Mesendoderm (in vitro differentiated cells): ENCODE results near the gene PLCB1.

ENCODE experiments used
- DNase-seq: peaks from one replicate; pipeline ENCODE4 v3.0.0; 2013
- H2AK5ac ChIP-seq: 2 replicates; pipeline ENCODE4 v1.6.1; 2013; ENCODE audit warnings: low read length, inconsistent platforms
- H2BK120ac ChIP-seq: 2 replicates; pipeline ENCODE4 v1.6.1; 2013; ENCODE audit warnings: low read depth, mild to moderate bottlenecking, low read length, moderate library complexity, mixed read lengths
- H2BK15ac ChIP-seq: replicated peaks from 2 replicates; pipeline ENCODE4 v1.6.1; 2013; ENCODE audit warnings: low read depth, mild to moderate bottlenecking, moderate library complexity
- H2BK5ac ChIP-seq: 2 replicates; pipeline ENCODE4 v1.6.1; 2013; ENCODE audit warnings: low read length, inconsistent platforms
- H3K18ac ChIP-seq: 2 replicates; pipeline ENCODE4 v1.6.1; 2013; ENCODE audit warnings: mild to moderate bottlenecking, low read length, mixed read lengths
- H3K23ac ChIP-seq: one replicate; pipeline ENCODE4 v1.6.1; 2013; ENCODE audit warnings: low read length
- H3K27ac ChIP-seq: 2 replicates; pipeline ENCODE4 v1.5.1; 2013; ENCODE audit warnings: low read depth, mild to moderate bottlenecking, inconsistent platforms, low read length, moderate library complexity
- H3K27me3 ChIP-seq: 2 replicates; pipeline ENCODE4 v1.6.1; 2013; ENCODE audit warnings: low read length, control low read depth, mild to moderate bottlenecking, inconsistent platforms; ENCODE audit not compliant: insufficient read depth, poor library complexity
- H3K36me3 ChIP-seq: 2 replicates; pipeline ENCODE4 v1.6.1; 2013; ENCODE audit warnings: low read length, inconsistent platforms; ENCODE audit not compliant: control insufficient read depth, insufficient read depth
- H3K4ac ChIP-seq: one replicate; pipeline ENCODE4 v1.6.1; 2013; ENCODE audit warnings: low read depth, mild to moderate bottlenecking, low read length, moderate library complexity
- H3K4me1 ChIP-seq: 2 replicates; pipeline ENCODE4 v1.6.1; 2013; ENCODE audit warnings: low read depth, low read length, inconsistent platforms; ENCODE audit not compliant: control insufficient read depth
- H3K4me2 ChIP-seq: 2 replicates; pipeline ENCODE4 v1.6.1; 2013; ENCODE audit warnings: low read length
- H3K4me3 ChIP-seq: 2 replicates; pipeline ENCODE4 v1.5.1; 2013; ENCODE audit warnings: mild to moderate bottlenecking, low read length
- H3K56ac ChIP-seq: one replicate; pipeline ENCODE4 v1.6.1; 2013; ENCODE audit warnings: low read length
- H3K79me1 ChIP-seq: 2 replicates; pipeline ENCODE4 v1.6.1; 2013; ENCODE audit warnings: low read length, inconsistent platforms
- H3K79me2 ChIP-seq: 2 replicates; pipeline ENCODE4 v1.6.1; 2013; ENCODE audit warnings: mild to moderate bottlenecking, low read length; ENCODE audit not compliant: control insufficient read depth, insufficient read depth
- H3K9ac ChIP-seq: 2 replicates; pipeline ENCODE4 v1.6.1; 2013; ENCODE audit warnings: low read length, inconsistent platforms
- H4K5ac ChIP-seq: one replicate; pipeline ENCODE4 v1.6.1; 2013; ENCODE audit warnings: low read length
- H4K8ac ChIP-seq: one replicate; pipeline ENCODE4 v1.6.1; 2013; ENCODE audit warnings: low read depth, mild to moderate bottlenecking, control low read depth, low read length, moderate library complexity
- WGBS: extraction: QIAGEN DNeasy Blood & Tissue Kit; methylation state at CpG from one replicate; pipeline ENCODE4 v1.1.7; 2013; ENCODE audit warnings: low lambda C conversion rate, missing lambda C conversion rate; ENCODE audit not compliant: insufficient coverage; ENCODE audit errors: extremely low coverage; 5-methylcytosine and 5-hydroxymethylcytosine counted together

PLCB1 gene

DNA sequence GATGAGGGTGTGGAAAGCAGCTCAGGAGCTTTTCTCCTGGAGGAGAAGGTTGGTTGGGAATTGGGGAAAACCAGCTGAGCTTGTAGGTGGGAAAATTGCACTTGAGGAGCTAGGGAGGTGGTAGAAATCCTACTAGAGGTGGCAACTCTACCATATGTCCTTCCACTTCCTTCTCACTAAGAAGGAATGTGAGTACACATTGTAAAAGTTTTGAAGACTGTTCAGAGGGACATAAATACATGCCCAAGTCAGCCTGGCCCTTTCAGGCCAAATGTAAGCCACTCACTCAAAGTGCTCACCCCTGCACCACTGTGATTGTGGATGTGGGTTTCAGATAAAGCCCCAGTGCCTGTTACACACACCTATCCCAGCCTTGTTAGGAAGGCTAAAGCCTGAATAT lies 646.3 kb downstream of the PLCB1 start:
- H2AK5ac ChIP-seq: no peak overlapping the region
- no peaks in the 10 kb centered on the region for H3K27me3 ChIP-seq
- no peaks in the 10 kb centered on the region for H3K36me3 ChIP-seq
- no peak overlapping the region for H2BK15ac ChIP-seq
- no peak overlapping the region for H2BK5ac ChIP-seq
- no peak overlapping the region for H4K8ac ChIP-seq
- H3K23ac ChIP-seq: no peak overlapping the region
- no peaks in the 10 kb centered on the region for H3K4me1 ChIP-seq
- peak overlapping the region; percentile 54 for H3K18ac ChIP-seq
- no peak overlapping the region for H2BK120ac ChIP-seq
- DNase-seq: no peak
- H3K27ac ChIP-seq: no peak overlapping the region
- no peak overlapping the region for H3K4me2 ChIP-seq
- H3K9ac ChIP-seq: no peak overlapping the region
- no peaks in the 10 kb centered on the region for H3K79me1 ChIP-seq
- H3K56ac ChIP-seq: no peak overlapping the region
- no peak overlapping the region for H3K4ac ChIP-seq
- no peak overlapping the region for H4K5ac ChIP-seq
- H3K79me2 ChIP-seq: no peaks in the 10 kb centered on the region
- no peak overlapping the region for H3K4me3 ChIP-seq

DNA sequence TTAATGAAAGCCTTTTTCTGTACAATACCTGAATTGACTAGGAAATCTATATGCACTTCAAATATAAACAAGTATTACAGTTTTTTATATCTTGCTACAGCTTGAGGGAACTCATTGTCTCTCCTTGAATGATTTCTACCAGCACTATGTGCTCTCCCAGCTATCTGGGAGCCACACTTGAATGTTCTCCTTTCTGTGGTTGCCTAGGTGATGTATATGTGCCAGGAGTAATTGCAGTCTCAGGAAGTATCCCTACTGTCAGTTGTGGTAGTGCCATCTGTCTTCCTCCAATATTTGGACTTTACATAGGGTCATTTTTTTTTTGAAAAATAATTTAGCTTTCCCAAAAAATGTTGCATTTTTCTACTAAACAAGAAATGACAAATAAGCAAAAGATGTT lies 648.8 kb downstream of the PLCB1 start:
- no peak overlapping the region for H3K4me3 ChIP-seq
- no peaks in the 10 kb centered on the region for H3K79me1 ChIP-seq
- no peak overlapping the region for H3K4ac ChIP-seq
- no peak overlapping the region for H2AK5ac ChIP-seq
- H3K23ac ChIP-seq: no peak overlapping the region
- no peaks in the 10 kb centered on the region for H3K79me2 ChIP-seq
- H2BK15ac ChIP-seq: no peak overlapping the region
- H3K27ac ChIP-seq: no peak overlapping the region
- no peak overlapping the region for H3K9ac ChIP-seq
- no peak overlapping the region for H3K56ac ChIP-seq
- H3K4me2 ChIP-seq: no peak overlapping the region
- no peaks in the 10 kb centered on the region for H3K27me3 ChIP-seq
- H4K8ac ChIP-seq: no peak overlapping the region
- no peak for DNase-seq
- H2BK5ac ChIP-seq: no peak overlapping the region
- no peaks in the 10 kb centered on the region for H3K36me3 ChIP-seq
- no peaks in the 10 kb centered on the region for H3K4me1 ChIP-seq
- no peak overlapping the region for H3K18ac ChIP-seq
- no peak overlapping the region for H2BK120ac ChIP-seq
- no peak overlapping the region for H4K5ac ChIP-seq

DNA sequence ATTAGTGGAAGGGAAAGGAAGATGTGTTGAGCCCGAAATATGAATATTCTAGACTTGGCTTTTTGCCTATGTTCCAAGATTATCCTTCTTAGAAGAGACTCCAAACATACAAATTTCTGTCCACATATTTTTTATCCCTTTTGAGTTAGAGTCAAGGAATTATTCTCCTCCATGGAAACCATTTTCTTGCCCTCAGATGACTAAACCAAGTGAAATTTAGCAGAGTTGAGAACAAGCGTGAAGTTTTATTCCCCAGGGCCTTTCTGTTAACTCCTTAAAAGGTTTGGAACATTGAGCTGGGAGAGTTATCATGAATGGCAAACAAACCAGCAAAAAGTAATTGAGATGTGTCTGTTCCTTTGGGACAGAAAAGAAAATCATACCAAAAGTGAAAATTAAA lies 650.7 kb downstream of the PLCB1 start:
- WGBS: no CpG with 5 or more reads among the region's 2 CpGs
- no peak overlapping the region for H3K56ac ChIP-seq
- no peak overlapping the region for H4K5ac ChIP-seq
- H3K9ac ChIP-seq: no peak overlapping the region
- H4K8ac ChIP-seq: no peak overlapping the region
- H2BK120ac ChIP-seq: no peak overlapping the region
- no peak overlapping the region for H3K4me2 ChIP-seq
- no peaks in the 10 kb centered on the region for H3K79me2 ChIP-seq
- H3K27ac ChIP-seq: no peak overlapping the region
- no peak overlapping the region for H2BK15ac ChIP-seq
- H3K27me3 ChIP-seq: no peaks in the 10 kb centered on the region
- no peak overlapping the region for H3K23ac ChIP-seq
- H3K4me1 ChIP-seq: no peaks in the 10 kb centered on the region
- no peaks in the 10 kb centered on the region for H3K79me1 ChIP-seq
- H3K4ac ChIP-seq: no peak overlapping the region
- H3K4me3 ChIP-seq: no peak overlapping the region
- H2AK5ac ChIP-seq: no peak overlapping the region
- DNase-seq: no peak
- H2BK5ac ChIP-seq: no peak overlapping the region
- no peak overlapping the region for H3K18ac ChIP-seq
- no peaks in the 10 kb centered on the region for H3K36me3 ChIP-seq

DNA sequence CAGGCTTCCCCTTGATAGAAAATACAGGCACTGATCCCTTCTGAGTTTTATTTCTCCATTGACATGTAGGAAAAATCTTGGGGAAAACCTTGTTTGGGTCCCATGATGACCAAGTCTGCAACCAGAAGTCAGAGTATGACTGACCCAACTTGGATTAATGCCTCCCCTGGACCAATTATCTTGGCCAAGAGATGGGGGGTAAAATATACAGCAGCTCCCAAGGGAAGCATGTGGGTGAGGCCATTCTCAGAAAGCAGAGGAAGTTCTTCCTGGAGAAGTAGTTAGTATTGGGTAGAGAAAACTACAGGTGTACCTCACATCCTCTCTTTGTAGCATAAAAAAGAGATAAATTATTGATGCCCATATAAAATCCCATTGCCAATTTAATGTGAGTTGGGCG lies 651.7 kb downstream of the PLCB1 start:
- Histone ChIP-seq H3K56ac (no peak overlapping the region), H2BK120ac (peak overlapping the region; percentile 54), H4K5ac (no peak overlapping the region), H3K9ac (no peak overlapping the region), H2BK15ac (no peak overlapping the region), H4K8ac (no peak overlapping the region), H3K18ac (no peak overlapping the region), H3K79me1 (no peaks in the 10 kb centered on the region), H3K27me3 (no peaks in the 10 kb centered on the region), H2BK5ac (no peak overlapping the region), H3K4me1 (no peaks in the 10 kb centered on the region), H3K23ac (no peak overlapping the region), H3K27ac (no peak overlapping the region), H2AK5ac (no peak overlapping the region), H3K4me2 (no peak overlapping the region), H3K4ac (no peak overlapping the region), H3K36me3 (no peaks in the 10 kb centered on the region), H3K4me3 (no peak overlapping the region), H3K79me2 (no peaks in the 10 kb centered on the region)
- no peak for DNase-seq
- no CpG with 5 or more reads among the region's 1 CpG for WGBS

DNA sequence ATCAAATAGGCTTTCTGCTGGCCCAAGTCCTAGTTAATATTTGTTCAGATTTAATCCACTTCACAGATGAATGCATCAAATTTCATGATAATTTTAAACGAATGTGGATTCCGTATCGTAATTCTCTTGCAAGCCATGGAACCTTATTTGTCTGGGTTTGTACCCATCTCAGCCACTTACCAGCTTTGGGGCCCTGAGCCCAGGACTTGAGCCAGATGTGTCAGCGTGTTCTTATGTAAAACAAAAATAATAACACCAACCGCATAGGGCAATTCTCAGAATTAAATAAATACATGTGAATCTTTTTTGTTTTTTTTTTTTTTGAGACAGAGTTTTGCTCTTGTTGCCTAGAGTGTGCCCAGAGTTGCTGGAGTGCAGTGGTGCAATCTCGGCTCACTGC lies 654.3 kb downstream of the PLCB1 start:
- no peak overlapping the region for H2BK120ac ChIP-seq
- no peak overlapping the region for H2AK5ac ChIP-seq
- no peak overlapping the region for H3K56ac ChIP-seq
- no peak overlapping the region for H3K18ac ChIP-seq
- H2BK15ac ChIP-seq: no peak overlapping the region
- H3K23ac ChIP-seq: no peak overlapping the region
- H3K4me2 ChIP-seq: no peak overlapping the region
- no peaks in the 10 kb centered on the region for H3K4me1 ChIP-seq
- no peak overlapping the region for H4K8ac ChIP-seq
- no peaks in the 10 kb centered on the region for H3K79me1 ChIP-seq
- H2BK5ac ChIP-seq: no peak overlapping the region
- no peaks in the 10 kb centered on the region for H3K27me3 ChIP-seq
- H3K4ac ChIP-seq: no peak overlapping the region
- WGBS: no CpG with 5 or more reads among the region's 6 CpGs
- no peak for DNase-seq
- no peaks in the 10 kb centered on the region for H3K79me2 ChIP-seq
- H4K5ac ChIP-seq: no peak overlapping the region
- no peaks in the 10 kb centered on the region for H3K36me3 ChIP-seq
- H3K4me3 ChIP-seq: no peak overlapping the region
- H3K9ac ChIP-seq: no peak overlapping the region
- no peak overlapping the region for H3K27ac ChIP-seq

DNA sequence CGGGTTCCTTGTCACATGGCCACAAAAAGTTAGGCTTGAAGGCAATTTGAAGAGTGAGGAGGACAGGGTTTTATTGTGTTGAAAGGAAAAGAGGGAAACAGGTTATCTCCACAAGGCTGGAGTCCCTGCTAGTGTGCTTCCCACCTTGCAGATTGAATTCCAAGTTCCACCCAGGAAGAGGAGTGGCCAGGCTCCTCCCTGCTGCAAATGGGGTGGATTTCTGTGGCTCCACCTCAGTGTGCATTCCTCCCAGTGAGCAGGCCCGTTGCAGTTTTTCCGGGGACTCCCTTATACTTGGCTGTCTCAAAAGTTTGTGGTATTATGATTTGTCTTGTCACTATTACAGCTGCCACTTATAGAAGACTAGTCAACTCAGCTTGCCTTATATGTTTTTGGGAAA lies 655.0 kb downstream of the PLCB1 start:
- H3K4me3 ChIP-seq: no peak overlapping the region
- H2AK5ac ChIP-seq: no peak overlapping the region
- no peak overlapping the region for H4K8ac ChIP-seq
- H3K4ac ChIP-seq: no peak overlapping the region
- no peaks in the 10 kb centered on the region for H3K36me3 ChIP-seq
- H3K79me1 ChIP-seq: no peaks in the 10 kb centered on the region
- H2BK120ac ChIP-seq: no peak overlapping the region
- H3K18ac ChIP-seq: no peak overlapping the region
- H3K23ac ChIP-seq: no peak overlapping the region
- no peak overlapping the region for H2BK5ac ChIP-seq
- H3K79me2 ChIP-seq: no peaks in the 10 kb centered on the region
- DNase-seq: no peak
- no peak overlapping the region for H3K4me2 ChIP-seq
- WGBS: no CpG with 5 or more reads among the region's 3 CpGs
- no peaks in the 10 kb centered on the region for H3K27me3 ChIP-seq
- no peak overlapping the region for H3K27ac ChIP-seq
- H3K56ac ChIP-seq: no peak overlapping the region
- no peaks in the 10 kb centered on the region for H3K4me1 ChIP-seq
- no peak overlapping the region for H2BK15ac ChIP-seq
- H3K9ac ChIP-seq: no peak overlapping the region
- H4K5ac ChIP-seq: no peak overlapping the region
